ENCODE results near the gene SH2D1A.
"Not testable (repeated sequence)": the region's sequence is repeated elsewhere in the genome, so short reads cannot be mapped to it uniquely, and the experiment has no call there.

Gene SH2D1A

GRCh38 chrX:124346117-124346876 lies at the start of gene SH2D1A:
SH2D1A (plus strand) TSS chrX:124346563; CDS start chrX:124346643, 80 bp downstream.
- DNase-seq (ENCODE audit: low read depth) = no peak

- not testable (repeated sequence) for DNase-seq (ENCODE audit: low read depth)
Observed at GRCh38 chrX:124299323-124299722, 47.0 kb upstream of the SH2D1A start.

GRCh38 chrX:124300405-124300804 lies 46.0 kb upstream of the SH2D1A start:
- DNase-seq (ENCODE audit: low read depth) = no peak

- no peak for DNase-seq (ENCODE audit: low read depth)
Observed at GRCh38 chrX:124307253-124307907, 39.0 kb upstream of the SH2D1A start.

- DNase-seq (ENCODE audit: low read depth) = no peak
Observed at GRCh38 chrX:124325732-124326131, 20.6 kb upstream of the SH2D1A start.

GRCh38 chrX:124328765-124329164 lies 17.6 kb upstream of the SH2D1A start:
- DNase-seq (ENCODE audit: low read depth) = no peak

- DNase-seq (ENCODE audit: low read depth) = no peak
Observed at GRCh38 chrX:124332481-124333424, 13.6 kb upstream of the SH2D1A start, which contains the start of gene TEX13D. TEX13D (plus strand) TSS chrX:124332660; CDS start chrX:124332918, 258 bp downstream.

GRCh38 chrX:124333862-124334261 lies 12.5 kb upstream of the SH2D1A start:
- no peak for DNase-seq (ENCODE audit: low read depth)

GRCh38 chrX:124334555-124334954 lies 11.8 kb upstream of the SH2D1A start:
- not testable (repeated sequence) for DNase-seq (ENCODE audit: low read depth)

GRCh38 chrX:124335598-124335997 lies 10.8 kb upstream of the SH2D1A start:
- DNase-seq (ENCODE audit: low read depth) = no peak

GRCh38 chrX:124337916-124338315 lies 8.4 kb upstream of the SH2D1A start:
- no peak for DNase-seq (ENCODE audit: low read depth)

- no peak for DNase-seq (ENCODE audit: low read depth)
Observed at GRCh38 chrX:124338733-124339514, 7.4 kb upstream of the SH2D1A start.

- DNase-seq (ENCODE audit: low read depth) = no peak
Observed at GRCh38 chrX:124341396-124342132, 4.8 kb upstream of the SH2D1A start.

GRCh38 chrX:124342174-124342867 lies 4.0 kb upstream of the SH2D1A start:
- no peak for DNase-seq (ENCODE audit: low read depth)

GRCh38 chrX:124343016-124343415 lies 3.3 kb upstream of the SH2D1A start:
- no peak for DNase-seq (ENCODE audit: low read depth)

- DNase-seq (ENCODE audit: low read depth) = no peak
Observed at GRCh38 chrX:124344246-124344645, 2.1 kb upstream of the SH2D1A start.

- no peak for DNase-seq (ENCODE audit: low read depth)
Observed at GRCh38 chrX:124346877-124347241, 496 bp downstream of the SH2D1A start.

- no peak for DNase-seq (ENCODE audit: low read depth)
Observed at GRCh38 chrX:124347242-124347641, 879 bp downstream of the SH2D1A start.

GRCh38 chrX:124348182-124348581 lies 1.8 kb downstream of the SH2D1A start:
- DNase-seq (ENCODE audit: low read depth) = no peak

- DNase-seq (ENCODE audit: low read depth) = no peak
Observed at GRCh38 chrX:124348885-124349453, 2.6 kb downstream of the SH2D1A start.
